ENCODE results near the gene COL11A1. TPM values are rescaled to one million over a fixed set of nuclear protein-coding genes. Genes with fewer than 3 reads are reported as not detected.

Gene COL11A1
- total RNA-seq, 4 donors from 2014 or later: 0.27 to 1.3 (median 0.60) TPM

DNA sequence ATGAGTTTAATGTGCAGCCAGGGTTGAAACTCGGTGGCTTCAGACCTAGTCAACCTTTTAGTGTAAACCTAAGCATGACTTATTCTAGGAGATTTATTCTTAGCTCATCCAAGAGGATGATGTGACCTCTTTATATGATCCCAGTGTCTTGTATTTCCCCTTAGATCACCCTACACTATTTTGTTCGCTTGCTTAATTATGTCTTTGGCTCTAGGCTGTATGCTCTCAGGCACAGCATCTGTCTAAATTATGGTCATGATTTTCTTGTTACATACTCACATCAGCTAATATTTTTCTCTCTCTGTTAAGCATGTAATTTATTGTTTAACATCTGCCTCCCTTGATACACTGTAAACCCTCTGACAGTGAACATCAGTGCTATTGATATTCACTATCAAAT, 19.1 kb downstream of the COL11A1 start:
- Histone ChIP-seq H3K9me3 (no peaks in the 10 kb centered on the region), H3K27ac (no peak overlapping the region), H3K4me1 (no peaks in the 10 kb centered on the region), H3K27me3 (no peaks in the 10 kb centered on the region), H3K4me3 (replicated peaks in 1 of 3) (no peak overlapping the region), H3K36me3 (no peaks in the 10 kb centered on the region)
- 77 to 81% methylated on average over 2 of the region's 2 CpGs for WGBS, 2 donors
- intact Hi-C loops (cut with DNase I): no loop called here
- DNase-seq: no peak
- TF ChIP-seq POLR2A (IDR thresholded peaks at IDR 0.05): no peak
- TF ChIP-seq, protein P1, sequence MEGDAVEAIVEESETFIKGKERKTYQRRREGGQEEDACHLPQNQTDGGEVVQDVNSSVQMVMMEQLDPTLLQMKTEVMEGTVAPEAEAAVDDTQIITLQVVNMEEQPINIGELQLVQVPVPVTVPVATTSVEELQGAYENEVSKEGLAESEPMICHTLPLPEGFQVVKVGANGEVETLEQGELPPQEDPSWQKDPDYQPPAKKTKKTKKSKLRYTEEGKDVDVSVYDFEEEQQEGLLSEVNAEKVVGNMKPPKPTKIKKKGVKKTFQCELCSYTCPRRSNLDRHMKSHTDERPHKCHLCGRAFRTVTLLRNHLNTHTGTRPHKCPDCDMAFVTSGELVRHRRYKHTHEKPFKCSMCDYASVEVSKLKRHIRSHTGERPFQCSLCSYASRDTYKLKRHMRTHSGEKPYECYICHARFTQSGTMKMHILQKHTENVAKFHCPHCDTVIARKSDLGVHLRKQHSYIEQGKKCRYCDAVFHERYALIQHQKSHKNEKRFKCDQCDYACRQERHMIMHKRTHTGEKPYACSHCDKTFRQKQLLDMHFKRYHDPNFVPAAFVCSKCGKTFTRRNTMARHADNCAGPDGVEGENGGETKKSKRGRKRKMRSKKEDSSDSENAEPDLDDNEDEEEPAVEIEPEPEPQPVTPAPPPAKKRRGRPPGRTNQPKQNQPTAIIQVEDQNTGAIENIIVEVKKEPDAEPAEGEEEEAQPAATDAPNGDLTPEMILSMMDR (IDR thresholded peaks at IDR 0.05): no peak

- Histone ChIP-seq H3K9me3 (no peaks in the 10 kb centered on the region), H3K4me1 (no peaks in the 10 kb centered on the region), H3K36me3 (no peaks in the 10 kb centered on the region), H3K27ac (no peak overlapping the region), H3K4me3 (replicated peaks in 1 of 3) (no peak overlapping the region), H3K27me3 (no peaks in the 10 kb centered on the region)
- no peak for TF ChIP-seq POLR2A (IDR thresholded peaks at IDR 0.05)
- TF ChIP-seq, protein P1 (IDR thresholded peaks at IDR 0.05): no peak
- DNase-seq: no peak
- intact Hi-C loops (cut with DNase I): no loop called here
- WGBS, 2 donors: 81% methylated on average over 1 of the region's 1 CpG
Observed at GRCh38 chr1:103087256-103087655, 21.1 kb downstream of the COL11A1 start.

- WGBS, 2 donors: 54 to 57% methylated on average over 2 of the region's 2 CpGs
- H3K4me3 ChIP-seq (replicated peaks in 1 of 3): no peak overlapping the region
- no peaks in the 10 kb centered on the region for H3K4me1 ChIP-seq
- intact Hi-C loops (cut with DNase I): no loop called here
- H3K36me3 ChIP-seq: no peaks in the 10 kb centered on the region
- no peak overlapping the region for H3K27ac ChIP-seq
- no peaks in the 10 kb centered on the region for H3K9me3 ChIP-seq
- H3K27me3 ChIP-seq: no peaks in the 10 kb centered on the region
- TF ChIP-seq, protein P1 (IDR thresholded peaks at IDR 0.05): no peak
- no peak for TF ChIP-seq POLR2A (IDR thresholded peaks at IDR 0.05)
- no peak for DNase-seq
Observed at GRCh38 chr1:103084181-103084580, 24.1 kb downstream of the COL11A1 start.

DNA sequence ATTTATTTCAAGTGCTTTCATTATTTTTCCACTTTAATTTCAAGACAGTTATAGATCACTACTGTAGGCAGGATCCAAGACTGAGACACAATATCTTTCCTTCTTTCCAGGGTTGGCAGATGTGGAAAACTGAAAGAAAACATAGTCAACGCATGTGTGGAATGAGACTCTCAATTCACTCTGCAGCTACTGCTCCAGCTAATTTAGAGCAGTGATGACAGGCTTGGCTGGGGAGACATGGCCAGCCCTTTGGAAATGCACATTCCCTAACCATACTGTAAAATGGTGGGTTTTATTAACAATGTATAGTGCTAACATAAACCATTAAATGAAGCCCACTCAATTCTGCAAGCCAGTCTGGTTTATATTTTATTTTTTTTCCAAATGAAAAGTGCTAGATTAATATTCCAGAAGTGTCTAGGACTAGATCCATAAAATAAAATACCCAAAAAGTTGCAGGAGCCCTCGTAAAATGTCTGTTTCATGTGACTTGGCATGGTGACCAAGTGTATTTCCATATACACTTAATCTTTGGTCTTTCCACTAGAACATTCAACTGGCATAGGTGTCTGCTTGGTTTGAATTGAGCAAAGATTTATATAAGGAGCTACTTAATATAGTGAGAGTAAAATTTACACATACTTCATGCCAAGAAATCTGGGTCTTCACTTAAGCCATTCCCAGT, 32.9 kb downstream of the COL11A1 start:
- H3K27me3 ChIP-seq: no peaks in the 10 kb centered on the region
- TF ChIP-seq POLR2A (IDR thresholded peaks at IDR 0.05): no peak
- TF ChIP-seq, protein P1 (IDR thresholded peaks at IDR 0.05): no peak
- 83 to 88% methylated on average over 2 of the region's 2 CpGs for WGBS, 2 donors
- no peak for DNase-seq
- H3K27ac ChIP-seq: no peak overlapping the region
- no peak overlapping the region for H3K4me3 ChIP-seq (replicated peaks in 1 of 3)
- H3K9me3 ChIP-seq: no peaks in the 10 kb centered on the region
- no peaks in the 10 kb centered on the region for H3K4me1 ChIP-seq
- H3K36me3 ChIP-seq: no peaks in the 10 kb centered on the region
- intact Hi-C loops (cut with DNase I): no loop called here

- DNase-seq: no peak
- Histone ChIP-seq H3K27me3 (no peaks in the 10 kb centered on the region), H3K36me3 (no peaks in the 10 kb centered on the region), H3K9me3 (no peaks in the 10 kb centered on the region), H3K4me1 (no peaks in the 10 kb centered on the region), H3K4me3 (replicated peaks in 1 of 3) (no peak overlapping the region), H3K27ac (no peak overlapping the region)
- WGBS, 2 donors: 78 to 79% methylated on average over 6 of the region's 6 CpGs
- intact Hi-C loops (cut with DNase I): no loop called here
- TF ChIP-seq, protein P1 (IDR thresholded peaks at IDR 0.05): no peak
- no peak for TF ChIP-seq POLR2A (IDR thresholded peaks at IDR 0.05)
Observed at GRCh38 chr1:103074224-103074623, 34.1 kb downstream of the COL11A1 start.
